ENCODE data around the gene RBKS.

DNA sequence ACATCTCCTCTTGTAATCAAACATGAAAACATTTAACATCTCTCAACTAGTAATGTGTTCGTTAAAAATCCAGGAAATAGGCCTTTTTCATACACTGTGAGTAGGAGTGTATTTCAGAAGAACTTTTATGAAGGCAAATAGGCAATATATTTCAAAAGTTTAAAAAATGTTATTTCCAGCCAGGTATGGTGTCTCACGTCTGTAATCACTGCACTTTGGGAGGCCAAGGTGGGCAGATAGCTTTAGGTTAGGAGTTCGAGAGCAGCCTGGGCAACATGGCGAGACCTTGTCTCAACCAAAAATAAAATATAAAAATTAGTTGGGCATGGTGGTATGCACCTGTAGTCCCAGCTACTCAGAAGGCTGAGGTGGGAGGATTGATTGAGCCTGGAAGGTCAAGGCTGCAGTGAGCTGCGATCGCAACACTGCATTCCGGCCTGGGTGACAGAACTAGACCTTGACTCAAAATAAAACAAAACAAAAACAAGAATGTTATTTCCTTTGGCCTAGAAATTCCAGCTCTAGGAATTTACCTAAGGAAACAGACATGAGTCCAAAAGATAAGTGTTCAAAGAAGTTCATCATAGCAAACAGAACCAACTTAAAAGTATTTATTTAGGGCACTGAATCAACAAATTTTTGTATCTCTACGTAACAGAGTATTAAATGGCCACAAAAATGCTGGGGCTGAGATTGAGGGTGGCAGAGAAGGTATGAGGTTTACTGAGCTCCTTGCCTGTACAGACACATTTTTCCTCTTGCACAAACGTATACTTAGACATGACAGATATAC lies 14.9 kb downstream of the RBKS start:
- TF ChIP-seq, protein P1, sequence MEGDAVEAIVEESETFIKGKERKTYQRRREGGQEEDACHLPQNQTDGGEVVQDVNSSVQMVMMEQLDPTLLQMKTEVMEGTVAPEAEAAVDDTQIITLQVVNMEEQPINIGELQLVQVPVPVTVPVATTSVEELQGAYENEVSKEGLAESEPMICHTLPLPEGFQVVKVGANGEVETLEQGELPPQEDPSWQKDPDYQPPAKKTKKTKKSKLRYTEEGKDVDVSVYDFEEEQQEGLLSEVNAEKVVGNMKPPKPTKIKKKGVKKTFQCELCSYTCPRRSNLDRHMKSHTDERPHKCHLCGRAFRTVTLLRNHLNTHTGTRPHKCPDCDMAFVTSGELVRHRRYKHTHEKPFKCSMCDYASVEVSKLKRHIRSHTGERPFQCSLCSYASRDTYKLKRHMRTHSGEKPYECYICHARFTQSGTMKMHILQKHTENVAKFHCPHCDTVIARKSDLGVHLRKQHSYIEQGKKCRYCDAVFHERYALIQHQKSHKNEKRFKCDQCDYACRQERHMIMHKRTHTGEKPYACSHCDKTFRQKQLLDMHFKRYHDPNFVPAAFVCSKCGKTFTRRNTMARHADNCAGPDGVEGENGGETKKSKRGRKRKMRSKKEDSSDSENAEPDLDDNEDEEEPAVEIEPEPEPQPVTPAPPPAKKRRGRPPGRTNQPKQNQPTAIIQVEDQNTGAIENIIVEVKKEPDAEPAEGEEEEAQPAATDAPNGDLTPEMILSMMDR (IDR thresholded peaks at IDR 0.05; ENCODE audit: low read depth, low read length), result no peak
- TF ChIP-seq EZH2phosphoT487 (IDR thresholded peaks at IDR 0.05; ENCODE audit: low read depth), result no peak
